ENCODE data around the gene HIKESHI. TPM values are rescaled to one million over a fixed set of nuclear protein-coding genes. Genes with fewer than 3 reads are reported as not detected.

HIKESHI gene
- total and polyA plus RNA-seq, 2 donors (not counting 1 experiment from before 2014, with no cell fraction given) = 24.4 to 28.0 TPM

GRCh38 chr11:86313793-86314192 lies 11.8 kb downstream of the HIKESHI start:
- H3K9me3 ChIP-seq (ENCODE audit: control extremely low read depth in 1 of 3, control insufficient read depth in 2 of 3, insufficient read depth in 1 of 3, low read length in 2 of 3) = no peaks in the 10 kb centered on the region
- Mint-ChIP-seq H3K4me1 (peaks cover 17% of the 10 kb centered on the region), H3K27ac (no peak overlapping the region), H3K4me3 (no peak overlapping the region), H3K9me3 (ENCODE audit: insufficient read depth) (no peaks in the 10 kb centered on the region), H3K27me3 (no peaks in the 10 kb centered on the region)
- no peak overlapping the region for H3K4me2 ChIP-seq (replicated peaks; ENCODE audit: low read depth, low read length, poor library complexity, severe bottlenecking)
- H3K4me1 ChIP-seq (ENCODE audit: control insufficient read depth in 2 of 2, insufficient read depth in 2 of 2, low read length in 2 of 2) = no peaks in the 10 kb centered on the region
- H4K20me1 ChIP-seq (ENCODE audit: control insufficient read depth, insufficient read depth, low read length, poor library complexity, severe bottlenecking) = no peaks in the 10 kb centered on the region
- no peak overlapping the region for H3K27ac ChIP-seq (ENCODE audit: low read length in 2 of 2)
- TF ChIP-seq EZH2 (IDR thresholded peaks at IDR 0.05; ENCODE audit: borderline replicate concordance, insufficient read depth, low read depth, low read length, poor library complexity, severe bottlenecking) (no peak), CTCF (IDR thresholded peaks at IDR 0.05) (no peak)
- peaks cover 21% of the 10 kb centered on the region for H3K79me2 ChIP-seq (ENCODE audit: control insufficient read depth, insufficient read depth, low read length)
- no peak overlapping the region for H2AFZ ChIP-seq (ENCODE audit: insufficient read depth, low read depth, low read length, poor library complexity, severe bottlenecking)
- POLR2A ChIA-PET = no interaction called here
- no peak overlapping the region for H3K9ac ChIP-seq (ENCODE audit: low read length)
- no peak for DNase-seq
- no peak overlapping the region for H3K4me3 ChIP-seq (ENCODE audit: control extremely low read depth in 1 of 5, extremely low read depth in 1 of 5, insufficient read depth in 1 of 5, low read depth in 2 of 5, low read length in 4 of 5)
- WGBS (ENCODE audit: insufficient coverage) = 100% methylated on average over 1 of the region's 2 CpGs
- no peaks in the 10 kb centered on the region for H3K27me3 ChIP-seq (replicated peaks in 1 of 4; ENCODE audit: control extremely low read depth in 1 of 4, control insufficient read depth in 3 of 4, insufficient read depth in 4 of 4, low read length in 3 of 4)
- intact Hi-C loops (cut with micrococcal nuclease) = no loop called here
- CTCF ChIA-PET = no interaction called here
- no peak for ATAC-seq (ENCODE audit: low read depth)
- peaks cover 4 to 12% of the 10 kb centered on the region in 2 experiments for H3K36me3 ChIP-seq (replicated peaks in 1 of 2; ENCODE audit: control extremely low read depth in 1 of 2, control insufficient read depth in 1 of 2, extremely low read depth in 1 of 2, insufficient read depth in 2 of 2, low read length in 1 of 2)

GRCh38 chr11:86314636-86315035 lies 12.6 kb downstream of the HIKESHI start:
- Histone ChIP-seq H3K9me3 (ENCODE audit: control extremely low read depth in 1 of 3, control insufficient read depth in 2 of 3, insufficient read depth in 1 of 3, low read length in 2 of 3) (no peaks in the 10 kb centered on the region), H3K27me3 (replicated peaks in 1 of 4; ENCODE audit: control extremely low read depth in 1 of 4, control insufficient read depth in 3 of 4, insufficient read depth in 4 of 4, low read length in 3 of 4) (no peaks in the 10 kb centered on the region), H3K27ac (ENCODE audit: low read length in 2 of 2) (no peak overlapping the region), H2AFZ (ENCODE audit: insufficient read depth, low read depth, low read length, poor library complexity, severe bottlenecking) (no peak overlapping the region), H3K36me3 (replicated peaks in 1 of 2; ENCODE audit: control extremely low read depth in 1 of 2, control insufficient read depth in 1 of 2, extremely low read depth in 1 of 2, insufficient read depth in 2 of 2, low read length in 1 of 2) (peaks cover 4 to 16% of the 10 kb centered on the region in 2 experiments), H4K20me1 (ENCODE audit: control insufficient read depth, insufficient read depth, low read length, poor library complexity, severe bottlenecking) (no peaks in the 10 kb centered on the region), H3K9ac (ENCODE audit: low read length) (no peak overlapping the region), H3K79me2 (ENCODE audit: control insufficient read depth, insufficient read depth, low read length) (peaks cover 21% of the 10 kb centered on the region), H3K4me1 (ENCODE audit: control insufficient read depth in 2 of 2, insufficient read depth in 2 of 2, low read length in 2 of 2) (no peaks in the 10 kb centered on the region), H3K4me3 (ENCODE audit: control extremely low read depth in 1 of 5, extremely low read depth in 1 of 5, insufficient read depth in 1 of 5, low read depth in 2 of 5, low read length in 4 of 5) (no peak overlapping the region), H3K4me2 (replicated peaks; ENCODE audit: low read depth, low read length, poor library complexity, severe bottlenecking) (no peak overlapping the region)
- no peak for DNase-seq
- ATAC-seq (ENCODE audit: low read depth) = no peak
- H3K27ac Mint-ChIP-seq = no peak overlapping the region
- intact Hi-C loops (cut with micrococcal nuclease) = no loop called here
- CTCF ChIA-PET = no interaction called here
- H3K9me3 Mint-ChIP-seq (ENCODE audit: insufficient read depth) = no peaks in the 10 kb centered on the region
- H3K4me3 Mint-ChIP-seq = no peak overlapping the region
- no peak for TF ChIP-seq EZH2 (IDR thresholded peaks at IDR 0.05; ENCODE audit: borderline replicate concordance, insufficient read depth, low read depth, low read length, poor library complexity, severe bottlenecking)
- TF ChIP-seq CTCF (IDR thresholded peaks at IDR 0.05) = no peak
- WGBS (ENCODE audit: insufficient coverage) = 100% methylated on average over 2 of the region's 2 CpGs
- POLR2A ChIA-PET = no interaction called here
- H3K4me1 Mint-ChIP-seq = peaks cover 14% of the 10 kb centered on the region
- H3K27me3 Mint-ChIP-seq = no peaks in the 10 kb centered on the region

Data from B cell (primary cell).